ENCODE measurements around the gene ITGAV.

The ITGAV gene

DNA sequence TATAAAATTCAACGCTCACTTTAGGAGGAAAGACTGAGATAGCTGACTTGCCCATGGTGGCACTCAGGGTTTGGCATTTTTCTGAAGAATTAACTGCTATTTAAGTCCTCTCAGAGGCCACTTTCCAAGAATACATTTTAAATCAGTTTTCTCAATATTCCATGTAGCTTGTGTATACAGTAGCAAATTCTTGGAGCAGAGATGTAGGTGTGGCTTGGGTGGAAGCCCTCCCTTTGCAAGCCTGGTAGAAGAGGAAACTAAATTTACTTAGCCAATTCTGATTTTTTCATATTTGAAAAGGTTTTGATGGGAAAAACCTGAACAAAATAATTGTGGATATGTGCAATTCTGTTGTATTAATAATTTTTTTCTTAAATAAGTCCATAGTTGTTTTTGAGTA, 14.0 kb upstream of the ITGAV start:
- no peak for DNase-seq

GRCh38 chr2:186576614-186577013, 13.2 kb upstream of the ITGAV start:
- DNase-seq = no peak

GRCh38 chr2:186582698-186583097, 7.2 kb upstream of the ITGAV start:
- no peak for DNase-seq

GRCh38 chr2:186584053-186584452, 5.8 kb upstream of the ITGAV start:
- DNase-seq = no peak

- no peak for DNase-seq
Observed at GRCh38 chr2:186588421-186588820, 1.4 kb upstream of the ITGAV start.

DNA sequence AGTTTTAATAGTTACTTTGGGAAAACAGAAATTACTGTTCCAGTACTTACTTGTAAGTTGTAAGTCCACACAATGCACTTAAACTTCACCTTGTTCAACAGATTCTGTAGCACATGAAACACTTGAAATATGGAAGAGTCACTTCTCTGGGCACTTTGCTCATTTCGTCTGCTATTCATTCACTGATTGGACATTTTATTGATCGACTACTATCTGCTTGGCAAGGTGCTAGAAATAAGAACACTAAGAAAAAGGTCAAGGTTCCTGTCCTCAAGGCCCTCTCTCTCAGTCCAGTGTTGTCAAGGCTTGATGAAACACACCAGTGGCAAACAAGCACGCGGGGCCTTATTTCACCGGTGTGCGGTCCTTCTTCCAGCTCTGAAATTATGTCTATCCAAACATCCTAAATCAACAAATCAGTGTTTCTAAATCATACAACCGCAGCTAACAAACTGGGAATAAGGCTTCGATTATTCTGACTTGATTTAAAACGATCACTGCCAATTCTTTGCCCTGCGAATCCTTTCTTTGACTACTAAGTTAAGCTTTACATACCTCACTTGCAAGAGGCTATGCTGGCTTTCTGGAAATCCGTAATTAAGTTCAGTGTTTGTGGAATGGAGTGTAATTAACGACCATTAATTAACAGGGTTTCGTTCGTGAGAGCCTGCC, 780 bp upstream of the ITGAV start:
- no peak for DNase-seq

- no peak for DNase-seq
Observed at GRCh38 chr2:186590350-186590758, 498 bp downstream of the ITGAV start.

DNA sequence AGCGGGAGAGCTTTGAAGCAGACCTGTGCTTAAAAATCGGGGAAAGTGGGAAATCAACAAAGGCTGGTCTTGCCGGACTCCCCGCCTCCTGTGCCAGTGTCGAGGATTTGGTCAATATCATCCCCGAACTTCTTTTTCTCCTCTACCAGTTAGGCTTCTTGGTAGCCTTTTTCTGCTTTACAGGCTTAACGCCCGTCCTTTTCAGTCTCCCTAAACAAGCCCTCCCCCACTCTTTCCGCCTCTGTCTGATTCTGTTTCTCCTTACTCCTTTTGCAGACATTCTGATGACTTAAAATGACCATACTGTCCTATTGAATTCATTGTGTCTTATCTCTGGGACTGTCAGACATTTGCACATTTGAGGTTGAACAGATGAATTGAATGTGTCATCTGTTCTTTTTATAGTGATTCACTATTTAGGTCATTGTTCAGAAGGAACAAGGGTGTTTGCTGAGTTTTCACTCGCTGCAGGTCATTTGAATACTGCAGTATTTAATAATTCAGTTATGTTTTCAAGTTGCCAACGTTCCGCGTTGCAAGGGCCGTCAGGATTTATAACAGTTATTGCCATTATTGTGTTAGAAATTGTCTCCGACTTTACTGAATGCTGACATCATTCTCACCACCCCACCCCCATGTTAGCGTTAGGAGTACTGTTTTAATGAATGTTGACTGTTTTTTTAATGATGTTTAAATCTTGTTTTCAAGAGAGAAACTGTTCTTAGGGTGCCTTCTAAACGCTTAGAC, 1.1 kb downstream of the ITGAV start:
- DNase-seq = peak; percentile 5

- no peak for DNase-seq
Observed at GRCh38 chr2:186591506-186591890, 1.6 kb downstream of the ITGAV start.

DNA sequence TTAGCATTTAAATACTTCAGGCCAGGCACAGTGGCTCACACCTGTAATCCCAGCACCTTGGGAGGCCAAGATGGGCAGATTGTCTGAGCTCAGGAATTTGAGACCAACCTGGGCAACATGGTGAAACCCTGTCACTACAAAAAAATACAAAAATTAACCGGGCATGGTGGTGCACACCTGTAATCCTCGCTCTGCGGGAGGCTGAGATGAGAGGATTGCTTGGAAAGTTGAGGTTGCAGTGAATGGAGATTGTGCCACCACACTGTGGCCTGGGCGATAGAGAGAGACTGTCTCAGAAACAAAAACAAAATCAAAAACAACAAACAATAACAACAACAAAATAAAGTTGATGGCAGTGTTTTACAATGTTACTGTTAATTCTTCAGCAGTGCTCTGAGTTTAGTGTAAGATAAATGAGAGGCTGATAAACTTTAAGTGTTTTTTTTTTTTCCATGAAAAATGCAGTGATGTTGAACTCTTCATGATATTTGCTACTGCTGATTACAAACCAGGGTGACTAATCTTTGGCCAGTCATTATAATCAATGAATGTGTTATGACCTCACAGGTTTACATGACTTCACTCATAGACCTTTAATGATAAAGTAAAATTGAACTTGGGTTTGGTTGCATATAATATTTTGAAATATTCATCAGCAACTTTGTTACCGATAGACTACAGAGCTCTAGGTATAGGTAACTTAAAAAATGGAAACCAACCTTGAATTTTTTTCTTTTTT, 2.5 kb downstream of the ITGAV start:
- no peak for DNase-seq

- no peak for DNase-seq
Observed at GRCh38 chr2:186593523-186593922, 3.7 kb downstream of the ITGAV start.

DNA sequence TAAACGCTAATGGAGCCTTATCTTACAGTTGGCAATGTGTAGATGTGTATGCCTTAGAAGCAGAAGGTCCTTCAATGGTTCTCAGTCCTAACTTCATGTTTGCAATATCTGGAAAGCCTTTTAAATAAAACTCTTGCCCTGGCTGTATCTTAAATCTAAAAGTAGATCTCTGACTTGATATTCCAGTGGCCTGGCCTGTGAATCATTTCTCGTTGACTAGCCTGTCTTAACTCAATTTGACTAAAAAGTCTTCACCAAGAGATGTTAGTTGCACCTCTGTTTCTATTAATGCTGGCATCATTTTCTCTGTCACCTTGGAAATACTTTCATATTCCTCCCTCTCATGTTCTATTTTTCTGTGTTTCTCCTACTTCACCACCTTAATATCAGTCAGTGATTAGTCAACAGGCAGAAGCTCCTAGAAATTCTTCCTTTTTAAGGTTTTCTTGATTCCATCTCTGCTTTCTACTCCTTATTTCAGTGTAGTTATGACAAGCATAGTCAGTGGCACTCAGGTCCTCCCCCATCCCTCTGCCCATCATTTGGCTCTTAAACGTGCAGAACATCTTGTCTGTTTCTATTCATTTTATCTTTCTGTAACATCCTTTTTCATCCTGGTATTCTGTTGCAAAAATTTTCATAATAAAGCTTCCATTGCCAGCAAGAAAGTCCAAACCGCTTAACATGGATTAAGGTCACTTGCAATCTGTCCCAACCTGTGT, 4.3 kb downstream of the ITGAV start:
- DNase-seq = no peak

GRCh38 chr2:186595219-186595618, 5.4 kb downstream of the ITGAV start:
- no peak for DNase-seq

DNA sequence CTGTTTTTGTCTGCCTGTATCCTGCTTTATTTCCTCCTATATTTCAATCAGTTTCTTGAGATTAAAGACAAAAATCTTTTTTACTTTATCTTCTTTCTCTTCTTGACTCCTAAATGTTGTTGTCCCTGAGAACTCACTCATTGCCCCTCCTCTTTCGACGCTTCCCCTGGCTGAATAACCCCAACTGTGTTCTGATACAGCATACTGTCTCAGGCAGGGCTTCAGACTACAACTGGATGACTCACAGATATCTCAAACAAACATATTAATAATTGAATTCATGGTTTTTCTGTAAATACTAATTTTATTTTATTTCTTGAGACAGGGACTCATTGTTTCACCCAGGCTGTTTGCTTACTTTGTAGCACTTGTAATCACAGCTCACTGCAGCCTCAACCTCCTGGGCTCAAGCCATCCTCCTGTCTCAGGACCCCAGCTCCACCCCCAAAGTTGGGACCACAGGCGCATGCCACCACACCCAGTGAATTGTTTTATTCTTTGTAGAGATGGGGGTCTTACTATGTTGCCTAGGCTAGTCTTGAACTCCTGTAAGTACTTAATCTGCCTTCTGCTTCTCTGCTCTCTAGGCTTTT, 9.4 kb downstream of the ITGAV start:
- no peak for DNase-seq

DNA sequence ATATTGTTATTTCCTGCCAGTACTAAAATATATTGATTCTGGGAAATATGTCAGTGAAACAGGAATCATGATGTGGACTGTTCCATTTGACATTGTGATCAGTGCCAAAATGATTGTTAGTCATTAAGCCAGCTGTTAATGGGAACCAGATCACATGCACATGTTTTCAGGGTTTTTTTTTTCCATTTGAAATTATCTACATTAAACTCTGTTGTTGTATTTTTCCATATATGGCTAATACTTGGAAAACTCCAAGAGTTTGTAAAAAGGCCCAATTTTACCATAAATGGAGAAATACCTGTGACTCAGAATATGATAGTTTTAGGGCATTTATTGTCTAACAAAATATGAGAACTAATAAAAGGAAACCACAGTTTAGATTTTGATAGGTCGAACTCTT, 13.4 kb downstream of the ITGAV start:
- DNase-seq = no peak

GRCh38 chr2:186605041-186605440, 15.2 kb downstream of the ITGAV start:
- DNase-seq = no peak

GRCh38 chr2:186607660-186608324, 17.9 kb downstream of the ITGAV start:
- DNase-seq = no peak

GRCh38 chr2:186610785-186611184, 20.9 kb downstream of the ITGAV start:
- no peak for DNase-seq

DNA sequence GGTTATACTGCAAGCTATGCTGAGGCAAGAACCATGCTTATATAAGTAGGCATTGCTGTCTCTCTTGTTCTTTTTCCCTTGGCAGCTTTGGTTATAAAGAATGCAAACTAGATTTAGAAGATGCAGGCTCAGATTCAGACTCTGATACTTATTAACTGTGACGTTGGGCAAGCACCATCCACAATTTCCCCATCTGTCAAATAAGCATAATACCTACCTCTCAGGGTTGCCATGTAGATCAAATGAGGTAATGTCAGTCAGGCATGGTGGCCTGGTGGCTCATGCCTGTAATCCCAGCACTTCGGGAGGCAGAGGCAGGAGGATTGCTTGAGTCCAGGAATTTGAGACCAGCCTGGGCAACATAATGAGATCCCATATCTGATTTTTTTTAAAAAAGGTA, 21.7 kb downstream of the ITGAV start:
- DNase-seq = no peak

GRCh38 chr2:186612026-186612425, 22.2 kb downstream of the ITGAV start:
- DNase-seq = no peak

GRCh38 chr2:186612555-186613440, 22.9 kb downstream of the ITGAV start:
- DNase-seq = no peak
